SK-N-SH (cell line): Measurements from ENCODE around the gene COIL. TPM values are rescaled to one million over a fixed set of nuclear protein-coding genes. Genes with fewer than 3 reads are reported as not detected.

ENCODE experiments used
- CTCF ChIA-PET: fragments of 300-600, 350-600 bp; formaldehyde crosslinking; extraction: SDS; loops from one replicate; lab custom pipeline; 2021; lab: Yijun Ruan, JAX
- POLR2A ChIA-PET: fragments of 350-600 bp; sonication (Branson Sonifier 250); formaldehyde crosslinking; extraction: SDS; loops from one replicate; lab custom pipeline; 2020; ENCODE audit warnings: antibody characterized with exemption, inconsistent platforms; lab: Yijun Ruan, JAX
- DNase-seq: peaks from one replicate; pipeline ENCODE4 v3.0.0; 2012
- H2AFZ ChIP-seq: fragments of 200-600 bp; sonication (generic); 2 replicates; pipeline ENCODE4 v1.8.1; 2016; ENCODE audit warnings: antibody characterized with exemption, mild to moderate bottlenecking, low read depth
- H3F3A ChIP-seq: fragments of 200-600 bp; sonication (generic); replicated peaks from 2 replicates; pipeline ENCODE3; 2016; ENCODE audit warnings: antibody characterized with exemption, mild to moderate bottlenecking; ENCODE audit not compliant: insufficient read depth
- H3K27ac ChIP-seq, 2 experiments: fragments of 200-500 bp in 1 of 2; fragments of 200-600 bp in 1 of 2; sonication (Bioruptor generic) in 1 of 2; sonication (generic), shearing (Covaris generic) in 1 of 2; 2 replicates each; pipeline versions ENCODE4 v1.5.1 to v1.6.1; 2014 to 2016; ENCODE audit warnings: low read depth in 2 of 2, inconsistent platforms in 1 of 2, low read length in 1 of 2, mild to moderate bottlenecking in 1 of 2, mixed read lengths in 1 of 2
- H3K27me3 ChIP-seq: fragments of 200-600 bp; sonication (generic), shearing (Covaris generic); 2 replicates; pipeline ENCODE4 v1.6.1; 2016; ENCODE audit warnings: mixed run types; ENCODE audit not compliant: insufficient read depth
- H3K36me3 ChIP-seq, 2 experiments: fragments of 200-500 bp in 1 of 2; fragments of 200-600 bp in 1 of 2; sonication (Bioruptor generic) in 1 of 2; sonication (generic) in 1 of 2; replicated peaks in 1 of 2; 2 replicates each; pipeline versions ENCODE3 to v1.5.1; 2014 to 2016; ENCODE audit warnings: low read length in 1 of 2, mild to moderate bottlenecking in 1 of 2; ENCODE audit not compliant: insufficient read depth in 2 of 2, control insufficient read depth in 1 of 2
- H3K4me1 ChIP-seq, 2 experiments: fragments of 200-500 bp in 1 of 2; fragments of 200-600 bp in 1 of 2; sonication (Bioruptor generic) in 1 of 2; sonication (generic), shearing (Covaris generic) in 1 of 2; 2 replicates each; pipeline versions ENCODE4 v1.5.1 to v1.6.1; 2014 to 2016; ENCODE audit warnings: low read depth in 1 of 2, low read length in 1 of 2, mixed run types in 1 of 2; ENCODE audit not compliant: insufficient read depth in 2 of 2, control insufficient read depth in 1 of 2
- H3K4me2 ChIP-seq: fragments of 200-600 bp; sonication (generic), shearing (Covaris generic); 2 replicates; pipeline ENCODE4 v1.6.1; 2017; ENCODE audit warnings: mixed run types
- H3K4me3 ChIP-seq, 2 experiments: fragments of 200-500 bp in 1 of 2; fragments of 200-600 bp in 1 of 2; sonication (Bioruptor generic) in 1 of 2; sonication (generic), shearing (Covaris generic) in 1 of 2; 2 replicates each; pipeline versions ENCODE4 v1.5.1 to v1.8.1; 2014 to 2016; ENCODE audit warnings: low read depth in 2 of 2, inconsistent platforms in 1 of 2, low read length in 1 of 2, mild to moderate bottlenecking in 1 of 2, mixed read lengths in 1 of 2, moderate library complexity in 1 of 2
- H3K79me2 ChIP-seq: fragments of 200-600 bp; sonication (generic); 2 replicates; pipeline ENCODE4 v1.8.1; 2017; ENCODE audit warnings: mild to moderate bottlenecking; ENCODE audit not compliant: insufficient read depth
- H3K9ac ChIP-seq: fragments of 200-600 bp; sonication (generic); 2 replicates; pipeline ENCODE4 v1.6.1; 2017; ENCODE audit warnings: mixed run types
- H3K9me2 ChIP-seq: fragments of 200-600 bp; sonication (generic); 2 replicates; pipeline ENCODE4 v1.6.1; 2017; ENCODE audit warnings: mixed run types
- H3K9me3 ChIP-seq: fragments of 200-600 bp; sonication (generic); 2 replicates; pipeline ENCODE4 v1.6.1; 2017; ENCODE audit warnings: mixed run types, mild to moderate bottlenecking, moderate library complexity
- H4K20me1 ChIP-seq: fragments of 200-600 bp; sonication (generic); 2 replicates; pipeline ENCODE4 v1.6.1; 2017; ENCODE audit warnings: mild to moderate bottlenecking, mixed run types; ENCODE audit not compliant: insufficient read depth
- CHD2 ChIP-seq: fragments of 150-350 bp; IDR thresholded peaks from 2 replicates; pipeline ENCODE4 v1.6.1; 2018; ENCODE audit warnings: low read length; ENCODE audit not compliant: partially characterized antibody
- ELF1 ChIP-seq: IDR thresholded peaks from 2 replicates; pipeline ENCODE4 v1.4.0; 2012
- EP300 ChIP-seq, 2 experiments: IDR thresholded peaks; 2 replicates each; pipeline versions ENCODE4 v1.4.0 to v1.6.1; 2012; ENCODE audit warnings: borderline replicate concordance in 1 of 2, low read depth in 1 of 2, low read length in 1 of 2
- GATA2 ChIP-seq: sonication (generic); formaldehyde crosslinking; IDR thresholded peaks from 2 replicates; pipeline ENCODE4 v1.5.0; 2020; ENCODE audit warnings: mild to moderate bottlenecking, missing genetic modification reagents
- IRF3 ChIP-seq: fragments of 150-350 bp; IDR thresholded peaks from 2 replicates; pipeline ENCODE4 v1.6.1; 2016; ENCODE audit warnings: mild to moderate bottlenecking, low read depth, low read length
- NFIC ChIP-seq: IDR thresholded peaks from 2 replicates; pipeline ENCODE4 v1.4.0; 2012; ENCODE audit warnings: borderline replicate concordance
- NRF1 ChIP-seq: IDR thresholded peaks from 2 replicates; pipeline ENCODE4 v1.6.1; 2012; ENCODE audit warnings: low read depth, mild to moderate bottlenecking, low read length
- PBX3 ChIP-seq: IDR thresholded peaks from 2 replicates; pipeline ENCODE4; 2012
- RAD21 ChIP-seq: IDR thresholded peaks from 2 replicates; pipeline ENCODE4 v1.6.1; 2012; ENCODE audit warnings: mild to moderate bottlenecking, low read length
- REST ChIP-seq: IDR thresholded peaks from 2 replicates; pipeline ENCODE4 v1.6.1; 2012; ENCODE audit warnings: mild to moderate bottlenecking, low read depth, low read length, moderate library complexity
- SMC3 ChIP-seq: IDR thresholded peaks from 2 replicates; pipeline ENCODE4 v1.6.1; 2012; ENCODE audit warnings: low read depth, low read length, improper control_type of control experiment
- TAF1 ChIP-seq: IDR thresholded peaks from 2 replicates; pipeline ENCODE4 v1.6.1; 2012; ENCODE audit warnings: low read depth, mild to moderate bottlenecking, low read length, moderate library complexity, borderline replicate concordance
- USF1 ChIP-seq: IDR thresholded peaks from 2 replicates; pipeline ENCODE4 v1.4.0; 2012; ENCODE audit warnings: low read depth, borderline replicate concordance
- USF2 ChIP-seq: fragments of 150-350 bp; IDR thresholded peaks from 2 replicates; pipeline ENCODE4 v1.6.1; 2017; ENCODE audit warnings: antibody characterized with exemption, low read length, low read depth, borderline replicate concordance
- YY1 ChIP-seq: IDR thresholded peaks from 2 replicates; pipeline ENCODE4 v1.4.0; 2012; ENCODE audit warnings: low read depth, mild to moderate bottlenecking
- WGBS: methylation state at CpG from one replicate; pipeline ENCODE4 v1.1.6; 2017; ENCODE audit warnings: low lambda C conversion rate; 5-methylcytosine and 5-hydroxymethylcytosine counted together
- polyA plus RNA-seq, 3 experiments: library from polyadenylated mRNA; depleted of rRNA; stranded (reverse); fragments of >200 nt; gene quantifications; 2 replicates each; pipeline ENCODE4 v1.2.3, GENCODE V29; 2012

COIL gene
- polyA plus RNA-seq, 1 of the 3 experiments (the other 2 are of a cell fraction): 3.9 TPM

GRCh38 chr17:56926270-56926669 is 34.6 kb downstream of the COIL start:
- Histone ChIP-seq H4K20me1 (no peaks in the 10 kb centered on the region), H3K27me3 (no peaks in the 10 kb centered on the region), H2AFZ (no peak overlapping the region; the same call in 1 of the 2 replicates), H3K9me3 (peaks cover 25% of the 10 kb centered on the region), H3F3A (peaks cover 9% of the 10 kb centered on the region), H3K36me3 (peaks cover 0 to 11% of the 10 kb centered on the region in 2 experiments), H3K4me3 (no peak overlapping the region), H3K4me1 (no peaks in the 10 kb centered on the region), H3K9me2 (no peaks in the 10 kb centered on the region), H3K4me2 (no peak overlapping the region), H3K79me2 (no peaks in the 10 kb centered on the region), H3K27ac (no peak overlapping the region), H3K9ac (no peak overlapping the region)
- POLR2A ChIA-PET: no interaction called here
- CTCF ChIA-PET: interaction anchor here (3.0 to 5.0 kb wide), 2 partner anchors 13 to 106 kb away, joined by 13 to 28 read pairs; no protein-coding TSS in a partner anchor
- no peak for TF ChIP-seq CHD2
- TF ChIP-seq USF1: no peak
- TF ChIP-seq PBX3: no peak
- no peak for TF ChIP-seq NFIC
- no peak for TF ChIP-seq RAD21
- DNase-seq: no peak

GRCh38 chr17:56925088-56925487 is 35.8 kb downstream of the COIL start:
- Histone ChIP-seq H3K9ac (no peak overlapping the region), H4K20me1 (no peaks in the 10 kb centered on the region), H3K36me3 (peaks cover 0 to 11% of the 10 kb centered on the region in 2 experiments), H3K4me1 (no peaks in the 10 kb centered on the region), H3F3A (peaks cover 12% of the 10 kb centered on the region), H3K79me2 (no peaks in the 10 kb centered on the region), H3K9me3 (peaks cover 18% of the 10 kb centered on the region), H3K9me2 (no peaks in the 10 kb centered on the region), H2AFZ (no peak overlapping the region), H3K4me2 (no peak overlapping the region), H3K27ac (no peak overlapping the region), H3K27me3 (no peaks in the 10 kb centered on the region), H3K4me3 (no peak overlapping the region)
- CTCF ChIA-PET: interaction anchor here (0.9 to 5.0 kb wide), 2 partner anchors 11 to 105 kb away, joined by 3 to 28 read pairs; no protein-coding TSS in a partner anchor
- no peak for DNase-seq
- no peak for TF ChIP-seq NFIC
- TF ChIP-seq NRF1: no peak
- no peak for TF ChIP-seq IRF3
- no peak for TF ChIP-seq ELF1
- TF ChIP-seq GATA2 (CRISPR knock-in tag): no peak
- no peak for TF ChIP-seq USF2
- TF ChIP-seq YY1: no peak
- TF ChIP-seq PBX3: no peak
- TF ChIP-seq SMC3: no peak
- TF ChIP-seq TAF1: no peak
- TF ChIP-seq RAD21: no peak
- TF ChIP-seq EP300 (IDR thresholded peaks at IDR 0.05; ENCODE audit: borderline replicate concordance in 1 of 2, low read depth in 1 of 2, low read length in 1 of 2): no peak
- no peak for TF ChIP-seq REST
- POLR2A ChIA-PET: no interaction called here
- WGBS: 53% methylated on average over 2 of the region's 2 CpGs
